SK-N-SH (cell line): ENCODE results near the gene KRTAP11-1.

Source experiments
- EP300 ChIP-seq, 2 experiments: IDR thresholded peaks; 2 replicates each; pipeline versions ENCODE4 v1.4.0 to v1.6.1; 2012; ENCODE audit warnings: borderline replicate concordance in 1 of 2, low read depth in 1 of 2, low read length in 1 of 2
- FOXJ3 ChIP-seq: sonication (generic); formaldehyde crosslinking; IDR thresholded peaks from 2 replicates; pipeline ENCODE4 v1.5.1; 2020; ENCODE audit warnings: mild to moderate bottlenecking, missing genetic modification reagents
- JUND ChIP-seq: IDR thresholded peaks from 2 replicates; pipeline ENCODE4 v1.4.0; 2012
- POLR2AphosphoS5 ChIP-seq: IDR thresholded peaks from 2 replicates; pipeline ENCODE4 v1.6.1; 2012; ENCODE audit warnings: low read depth, low read length
- RAD21 ChIP-seq: IDR thresholded peaks from 2 replicates; pipeline ENCODE4 v1.6.1; 2012; ENCODE audit warnings: mild to moderate bottlenecking, low read length
- SIN3A ChIP-seq: IDR thresholded peaks from 2 replicates; pipeline ENCODE4 v1.6.1; 2012; ENCODE audit warnings: low read depth, mild to moderate bottlenecking, low read length, moderate library complexity, borderline replicate concordance
- TAF1 ChIP-seq: IDR thresholded peaks from 2 replicates; pipeline ENCODE4 v1.6.1; 2012; ENCODE audit warnings: low read depth, mild to moderate bottlenecking, low read length, moderate library complexity, borderline replicate concordance
- TCF12 ChIP-seq: IDR thresholded peaks from 2 replicates; pipeline ENCODE4 v1.4.0; 2012
- TF ChIP-seq, protein P1 (sequence below): fragments of 200-600 bp; sonication (generic); IDR thresholded peaks from 2 replicates; pipeline ENCODE4 v1.6.1; 2017; ENCODE audit warnings: antibody characterized with exemption, mild to moderate bottlenecking, moderate library complexity
- TF ChIP-seq, protein P2 (sequence below): fragments of 150-350 bp; IDR thresholded peaks from 2 replicates; pipeline ENCODE4 v1.6.1; 2017; ENCODE audit warnings: antibody characterized with exemption, low read length, low read depth, borderline replicate concordance
- TF ChIP-seq, protein P3 (sequence below): IDR thresholded peaks from 2 replicates; pipeline ENCODE4; 2012
- TF ChIP-seq, protein P4 (sequence below): IDR thresholded peaks from 2 replicates; pipeline ENCODE4 v1.4.0; 2012; ENCODE audit warnings: low read depth, borderline replicate concordance
- TF ChIP-seq, protein P5 (sequence below): IDR thresholded peaks from 2 replicates; pipeline ENCODE4 v1.4.0; 2012; ENCODE audit warnings: low read depth, borderline replicate concordance

DNA sequence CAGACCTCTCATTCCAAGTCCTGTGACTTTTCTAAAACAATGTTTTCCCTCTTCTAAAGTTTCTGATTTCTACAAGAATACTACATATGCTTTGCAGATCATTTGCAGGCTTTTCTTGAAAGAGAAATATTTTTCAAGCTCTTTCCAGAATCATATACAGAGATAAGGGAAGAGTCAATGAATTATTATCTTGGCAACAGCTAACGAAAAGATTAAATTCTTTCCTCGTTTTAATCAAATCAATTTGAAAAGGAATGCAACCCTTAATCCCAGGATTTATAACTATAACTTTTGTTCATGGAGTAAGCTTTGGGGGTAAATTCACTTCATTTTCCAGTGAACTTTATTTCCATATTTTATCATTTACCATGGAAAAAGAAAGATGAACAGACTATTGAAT lies 6.9 kb downstream of the KRTAP11-1 start:
- TF ChIP-seq, protein P1, sequence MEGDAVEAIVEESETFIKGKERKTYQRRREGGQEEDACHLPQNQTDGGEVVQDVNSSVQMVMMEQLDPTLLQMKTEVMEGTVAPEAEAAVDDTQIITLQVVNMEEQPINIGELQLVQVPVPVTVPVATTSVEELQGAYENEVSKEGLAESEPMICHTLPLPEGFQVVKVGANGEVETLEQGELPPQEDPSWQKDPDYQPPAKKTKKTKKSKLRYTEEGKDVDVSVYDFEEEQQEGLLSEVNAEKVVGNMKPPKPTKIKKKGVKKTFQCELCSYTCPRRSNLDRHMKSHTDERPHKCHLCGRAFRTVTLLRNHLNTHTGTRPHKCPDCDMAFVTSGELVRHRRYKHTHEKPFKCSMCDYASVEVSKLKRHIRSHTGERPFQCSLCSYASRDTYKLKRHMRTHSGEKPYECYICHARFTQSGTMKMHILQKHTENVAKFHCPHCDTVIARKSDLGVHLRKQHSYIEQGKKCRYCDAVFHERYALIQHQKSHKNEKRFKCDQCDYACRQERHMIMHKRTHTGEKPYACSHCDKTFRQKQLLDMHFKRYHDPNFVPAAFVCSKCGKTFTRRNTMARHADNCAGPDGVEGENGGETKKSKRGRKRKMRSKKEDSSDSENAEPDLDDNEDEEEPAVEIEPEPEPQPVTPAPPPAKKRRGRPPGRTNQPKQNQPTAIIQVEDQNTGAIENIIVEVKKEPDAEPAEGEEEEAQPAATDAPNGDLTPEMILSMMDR: no peak
- TF ChIP-seq TAF1 (no peak), EP300 (IDR thresholded peaks at IDR 0.05; ENCODE audit: borderline replicate concordance in 1 of 2, low read depth in 1 of 2, low read length in 1 of 2) (no peak), FOXJ3 (CRISPR knock-in tag) (no peak), POLR2AphosphoS5 (no peak), RAD21 (no peak), JUND (no peak), TCF12 (no peak), SIN3A (no peak)
- TF ChIP-seq, protein P2, sequence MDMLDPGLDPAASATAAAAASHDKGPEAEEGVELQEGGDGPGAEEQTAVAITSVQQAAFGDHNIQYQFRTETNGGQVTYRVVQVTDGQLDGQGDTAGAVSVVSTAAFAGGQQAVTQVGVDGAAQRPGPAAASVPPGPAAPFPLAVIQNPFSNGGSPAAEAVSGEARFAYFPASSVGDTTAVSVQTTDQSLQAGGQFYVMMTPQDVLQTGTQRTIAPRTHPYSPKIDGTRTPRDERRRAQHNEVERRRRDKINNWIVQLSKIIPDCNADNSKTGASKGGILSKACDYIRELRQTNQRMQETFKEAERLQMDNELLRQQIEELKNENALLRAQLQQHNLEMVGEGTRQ: no peak
- TF ChIP-seq, protein P3, sequence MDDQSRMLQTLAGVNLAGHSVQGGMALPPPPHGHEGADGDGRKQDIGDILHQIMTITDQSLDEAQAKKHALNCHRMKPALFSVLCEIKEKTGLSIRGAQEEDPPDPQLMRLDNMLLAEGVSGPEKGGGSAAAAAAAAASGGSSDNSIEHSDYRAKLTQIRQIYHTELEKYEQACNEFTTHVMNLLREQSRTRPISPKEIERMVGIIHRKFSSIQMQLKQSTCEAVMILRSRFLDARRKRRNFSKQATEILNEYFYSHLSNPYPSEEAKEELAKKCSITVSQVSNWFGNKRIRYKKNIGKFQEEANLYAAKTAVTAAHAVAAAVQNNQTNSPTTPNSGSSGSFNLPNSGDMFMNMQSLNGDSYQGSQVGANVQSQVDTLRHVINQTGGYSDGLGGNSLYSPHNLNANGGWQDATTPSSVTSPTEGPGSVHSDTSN: no peak
- TF ChIP-seq, protein P4, sequence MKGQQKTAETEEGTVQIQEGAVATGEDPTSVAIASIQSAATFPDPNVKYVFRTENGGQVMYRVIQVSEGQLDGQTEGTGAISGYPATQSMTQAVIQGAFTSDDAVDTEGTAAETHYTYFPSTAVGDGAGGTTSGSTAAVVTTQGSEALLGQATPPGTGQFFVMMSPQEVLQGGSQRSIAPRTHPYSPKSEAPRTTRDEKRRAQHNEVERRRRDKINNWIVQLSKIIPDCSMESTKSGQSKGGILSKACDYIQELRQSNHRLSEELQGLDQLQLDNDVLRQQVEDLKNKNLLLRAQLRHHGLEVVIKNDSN: no peak
- TF ChIP-seq, protein P5, sequence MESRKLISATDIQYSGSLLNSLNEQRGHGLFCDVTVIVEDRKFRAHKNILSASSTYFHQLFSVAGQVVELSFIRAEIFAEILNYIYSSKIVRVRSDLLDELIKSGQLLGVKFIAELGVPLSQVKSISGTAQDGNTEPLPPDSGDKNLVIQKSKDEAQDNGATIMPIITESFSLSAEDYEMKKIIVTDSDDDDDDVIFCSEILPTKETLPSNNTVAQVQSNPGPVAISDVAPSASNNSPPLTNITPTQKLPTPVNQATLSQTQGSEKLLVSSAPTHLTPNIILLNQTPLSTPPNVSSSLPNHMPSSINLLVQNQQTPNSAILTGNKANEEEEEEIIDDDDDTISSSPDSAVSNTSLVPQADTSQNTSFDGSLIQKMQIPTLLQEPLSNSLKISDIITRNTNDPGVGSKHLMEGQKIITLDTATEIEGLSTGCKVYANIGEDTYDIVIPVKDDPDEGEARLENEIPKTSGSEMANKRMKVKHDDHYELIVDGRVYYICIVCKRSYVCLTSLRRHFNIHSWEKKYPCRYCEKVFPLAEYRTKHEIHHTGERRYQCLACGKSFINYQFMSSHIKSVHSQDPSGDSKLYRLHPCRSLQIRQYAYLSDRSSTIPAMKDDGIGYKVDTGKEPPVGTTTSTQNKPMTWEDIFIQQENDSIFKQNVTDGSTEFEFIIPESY: no peak
